ENCODE data around the gene RNF11.

DNA sequence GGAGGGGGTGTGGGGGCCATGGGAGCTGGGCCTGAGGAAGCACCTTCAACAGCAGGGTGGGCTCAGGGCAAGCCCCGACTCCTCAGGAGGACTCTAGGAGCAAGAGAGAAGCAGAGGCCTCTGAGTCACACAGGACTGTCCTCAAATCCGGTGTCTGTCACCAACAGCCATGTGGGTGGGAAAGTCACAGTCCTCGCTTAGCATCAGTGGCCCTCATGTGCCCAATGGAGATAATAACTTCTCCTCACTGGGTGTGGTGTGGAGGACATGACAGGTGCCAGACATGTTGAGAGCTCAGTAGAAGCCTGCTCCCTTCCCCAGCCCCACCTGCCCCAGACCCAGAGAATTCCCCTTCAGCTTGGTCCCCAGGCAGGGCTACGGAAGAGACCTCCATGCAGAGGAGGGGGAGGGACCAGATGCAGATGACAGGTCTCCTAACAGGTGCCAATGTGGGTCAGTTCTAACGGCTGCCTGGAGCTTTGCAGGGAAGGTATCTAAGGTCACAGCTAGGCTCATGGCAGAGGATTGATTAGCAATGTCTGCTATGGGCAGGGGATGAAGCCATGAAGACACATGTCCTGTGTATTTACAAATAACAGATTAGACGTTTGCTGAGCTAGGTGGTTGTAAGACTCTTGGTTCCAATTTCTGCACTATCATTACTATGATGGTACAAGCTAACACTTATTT, 64.1 kb downstream of the RNF11 start:
- TF ChIP-seq, protein P1, sequence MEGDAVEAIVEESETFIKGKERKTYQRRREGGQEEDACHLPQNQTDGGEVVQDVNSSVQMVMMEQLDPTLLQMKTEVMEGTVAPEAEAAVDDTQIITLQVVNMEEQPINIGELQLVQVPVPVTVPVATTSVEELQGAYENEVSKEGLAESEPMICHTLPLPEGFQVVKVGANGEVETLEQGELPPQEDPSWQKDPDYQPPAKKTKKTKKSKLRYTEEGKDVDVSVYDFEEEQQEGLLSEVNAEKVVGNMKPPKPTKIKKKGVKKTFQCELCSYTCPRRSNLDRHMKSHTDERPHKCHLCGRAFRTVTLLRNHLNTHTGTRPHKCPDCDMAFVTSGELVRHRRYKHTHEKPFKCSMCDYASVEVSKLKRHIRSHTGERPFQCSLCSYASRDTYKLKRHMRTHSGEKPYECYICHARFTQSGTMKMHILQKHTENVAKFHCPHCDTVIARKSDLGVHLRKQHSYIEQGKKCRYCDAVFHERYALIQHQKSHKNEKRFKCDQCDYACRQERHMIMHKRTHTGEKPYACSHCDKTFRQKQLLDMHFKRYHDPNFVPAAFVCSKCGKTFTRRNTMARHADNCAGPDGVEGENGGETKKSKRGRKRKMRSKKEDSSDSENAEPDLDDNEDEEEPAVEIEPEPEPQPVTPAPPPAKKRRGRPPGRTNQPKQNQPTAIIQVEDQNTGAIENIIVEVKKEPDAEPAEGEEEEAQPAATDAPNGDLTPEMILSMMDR (IDR thresholded peaks at IDR 0.05; ENCODE audit: low read depth, low read length, missing input control) = no peak
- TF ChIP-seq JUND (IDR thresholded peaks at IDR 0.05) (no peak), SP1 (IDR thresholded peaks at IDR 0.05) (no peak)
- TF ChIP-seq, protein P2, sequence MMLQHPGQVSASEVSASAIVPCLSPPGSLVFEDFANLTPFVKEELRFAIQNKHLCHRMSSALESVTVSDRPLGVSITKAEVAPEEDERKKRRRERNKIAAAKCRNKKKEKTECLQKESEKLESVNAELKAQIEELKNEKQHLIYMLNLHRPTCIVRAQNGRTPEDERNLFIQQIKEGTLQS (IDR thresholded peaks at IDR 0.05) = no peak
